GM13976 (cell line): ENCODE measurements around the gene DAB1.

Experiments used
- DNase-seq: peaks from one replicate; pipeline ENCODE4 v3.0.0; 2012; ENCODE audit warnings: low spot score
- CTCF ChIP-seq: IDR thresholded peaks from 2 replicates; pipeline ENCODE4 v1.5.1; 2012; ENCODE audit warnings: borderline replicate concordance, mild to moderate bottlenecking; ENCODE audit not compliant: insufficient read depth; ENCODE audit errors: extremely low read depth, missing control alignments, control extremely low read depth
- in situ Hi-C: fragments of 300-500 bp; cut with MboI; formaldehyde crosslinking; loops from one replicate; pipeline ENCODE4 v1.12.0; 2022; ENCODE audit warnings: low sequenced_read_pairs, mixed read lengths, inconsistent platforms; ENCODE audit not compliant: unreplicated experiment

The DAB1 gene

GRCh38 chr1:56995414-56996100 is 428.3 kb downstream of the DAB1 start:
- no peak for DNase-seq
- TF ChIP-seq CTCF = no peak
- in situ Hi-C loops = no loop called here

- no peak for TF ChIP-seq CTCF
- in situ Hi-C loops = no loop called here
- DNase-seq = no peak
Measured at GRCh38 chr1:56993475-56993874, 430.4 kb downstream of the DAB1 start.

GRCh38 chr1:56992318-56993125 is 431.3 kb downstream of the DAB1 start:
- TF ChIP-seq CTCF = no peak
- no peak for DNase-seq
- in situ Hi-C loops = no loop called here

GRCh38 chr1:56991576-56991975 is 432.3 kb downstream of the DAB1 start:
- in situ Hi-C loops = no loop called here
- TF ChIP-seq CTCF = no peak
- no peak for DNase-seq

- in situ Hi-C loops = no loop called here
- TF ChIP-seq CTCF = no peak
- no peak for DNase-seq
Measured at GRCh38 chr1:56986397-56986796, 437.5 kb downstream of the DAB1 start.

- in situ Hi-C loops = no loop called here
- TF ChIP-seq CTCF = no peak
- no peak for DNase-seq
Measured at GRCh38 chr1:56985857-56986256, 438.0 kb downstream of the DAB1 start.
